ENCODE measurements around the gene SUMF1.

Gene SUMF1

GRCh38 chr3:4411236-4411635, 55.8 kb downstream of the SUMF1 start:
- H3K4me3 ChIP-seq (ENCODE audit: low read depth, low read length): no peak overlapping the region
- no peak for TF ChIP-seq CTCF (IDR thresholded peaks at IDR 0.05; ENCODE audit: low read depth, low read length)

GRCh38 chr3:4410606-4411005, 56.5 kb downstream of the SUMF1 start:
- TF ChIP-seq CTCF (IDR thresholded peaks at IDR 0.05; ENCODE audit: low read depth, low read length): no peak
- H3K4me3 ChIP-seq (ENCODE audit: low read depth, low read length): no peak overlapping the region

- TF ChIP-seq CTCF (IDR thresholded peaks at IDR 0.05; ENCODE audit: low read depth, low read length): no peak
- no peak overlapping the region for H3K4me3 ChIP-seq (ENCODE audit: low read depth, low read length)
Observed at GRCh38 chr3:4409971-4410573, 57.0 kb downstream of the SUMF1 start.

GRCh38 chr3:4409415-4409814, 57.7 kb downstream of the SUMF1 start:
- no peak overlapping the region for H3K4me3 ChIP-seq (ENCODE audit: low read depth, low read length)
- TF ChIP-seq CTCF (IDR thresholded peaks at IDR 0.05; ENCODE audit: low read depth, low read length): no peak

- TF ChIP-seq CTCF (IDR thresholded peaks at IDR 0.05; ENCODE audit: low read depth, low read length): no peak
Observed at GRCh38 chr3:4408958-4409357, 58.1 kb downstream of the SUMF1 start.

GRCh38 chr3:4407941-4408340, 59.1 kb downstream of the SUMF1 start:
- no peak for TF ChIP-seq CTCF (IDR thresholded peaks at IDR 0.05; ENCODE audit: low read depth, low read length)
- H3K4me3 ChIP-seq (ENCODE audit: low read depth, low read length): no peak overlapping the region

More at GRCh38 chr3:4408958-4409357, 58.1 kb downstream of the SUMF1 start:
- no peak overlapping the region for H3K4me3 ChIP-seq (ENCODE audit: low read depth, low read length)

GRCh38 chr3:4406746-4407568, 60.1 kb downstream of the SUMF1 start:
- no peak overlapping the region for H3K4me3 ChIP-seq (ENCODE audit: low read depth, low read length)
- TF ChIP-seq CTCF (IDR thresholded peaks at IDR 0.05; ENCODE audit: low read depth, low read length): no peak

All from WI38 (cell line).